Measurements from ENCODE around the gene BICC1. TPM values are rescaled to one million over a fixed set of nuclear protein-coding genes. Genes with fewer than 3 reads are reported as not detected.

The BICC1 gene
- total RNA-seq, 4 donors from 2014 or later, result 9.3 to 20.8 (median 12.5) TPM

- Histone ChIP-seq H3K9me3 (no peaks in the 10 kb centered on the region), H3K4me1 (no peaks in the 10 kb centered on the region), H3K27ac (no peak overlapping the region), H3K27me3 (no peaks in the 10 kb centered on the region), H3K36me3 (no peaks in the 10 kb centered on the region), H3K4me3 (replicated peaks in 1 of 3) (no peak overlapping the region)
- TF ChIP-seq CTCF (IDR thresholded peaks at IDR 0.05) (no peak), POLR2A (IDR thresholded peaks at IDR 0.05) (no peak)
- WGBS, 2 donors, result 92 to 93% methylated on average over 5 of the region's 5 CpGs
- no peak for DNase-seq
- intact Hi-C loops (cut with DNase I), result no loop called here
These were observed 212.1 kb downstream of the BICC1 start for GRCh38 chr10:58724781-58725180.

- H3K4me3 ChIP-seq (replicated peaks in 1 of 3), result no peak overlapping the region
- intact Hi-C loops (cut with DNase I), result no loop called here
These were observed 213.2 kb downstream of the BICC1 start for GRCh38 chr10:58725901-58726300.

GRCh38 chr10:58727633-58728032, 215.0 kb downstream of the BICC1 start:
- Histone ChIP-seq H3K27ac (no peak overlapping the region), H3K27me3 (no peaks in the 10 kb centered on the region), H3K9me3 (no peaks in the 10 kb centered on the region), H3K4me3 (replicated peaks in 1 of 3) (no peak overlapping the region), H3K36me3 (no peaks in the 10 kb centered on the region), H3K4me1 (no peaks in the 10 kb centered on the region)
- TF ChIP-seq CTCF (IDR thresholded peaks at IDR 0.05) (no peak), POLR2A (IDR thresholded peaks at IDR 0.05) (no peak)
- intact Hi-C loops (cut with DNase I), result no loop called here
- no peak for DNase-seq

More at GRCh38 chr10:58725901-58726300, 213.2 kb downstream of the BICC1 start:
- TF ChIP-seq CTCF (IDR thresholded peaks at IDR 0.05) (no peak), POLR2A (IDR thresholded peaks at IDR 0.05) (no peak)
- H3K36me3 ChIP-seq, result no peaks in the 10 kb centered on the region
- no peak for DNase-seq
- no peaks in the 10 kb centered on the region for H3K27me3 ChIP-seq
- H3K4me1 ChIP-seq, result no peaks in the 10 kb centered on the region
- H3K27ac ChIP-seq, result no peak overlapping the region
- H3K9me3 ChIP-seq, result no peaks in the 10 kb centered on the region

GRCh38 chr10:58731276-58731675, 218.6 kb downstream of the BICC1 start:
- Histone ChIP-seq H3K4me3 (replicated peaks in 1 of 3) (no peak overlapping the region), H3K27ac (no peak overlapping the region), H3K27me3 (no peaks in the 10 kb centered on the region), H3K36me3 (no peaks in the 10 kb centered on the region), H3K4me1 (no peaks in the 10 kb centered on the region), H3K9me3 (no peaks in the 10 kb centered on the region)
- no peak for TF ChIP-seq CTCF (IDR thresholded peaks at IDR 0.05)
- no peak for TF ChIP-seq POLR2A (IDR thresholded peaks at IDR 0.05)
- 97 to 98% methylated on average over 3 of the region's 3 CpGs for WGBS, 2 donors
- no peak for DNase-seq
- intact Hi-C loops (cut with DNase I), result no loop called here

DNA sequence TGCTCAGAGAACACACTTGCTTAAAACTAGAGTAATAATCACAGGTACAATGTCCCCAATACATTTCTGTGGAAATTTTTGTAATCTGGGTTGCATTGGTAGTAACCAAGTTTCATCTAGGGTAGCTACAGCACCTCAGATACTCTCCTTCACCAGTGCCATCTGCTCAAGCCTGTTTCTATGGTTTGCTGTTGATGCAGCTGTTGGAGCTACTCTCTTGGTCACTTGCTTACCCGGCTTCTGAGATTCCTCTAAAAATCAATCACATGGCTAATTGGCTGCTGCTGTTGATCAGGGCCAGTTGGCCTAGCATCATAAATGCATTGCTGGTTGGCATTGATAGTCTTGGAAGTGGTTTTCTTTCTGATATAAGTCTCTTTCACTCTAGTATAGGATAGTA, 220.8 kb downstream of the BICC1 start:
- H3K4me3 ChIP-seq (replicated peaks in 1 of 3), result no peak overlapping the region
- 94 to 100% methylated on average over 1 of the region's 1 CpG for WGBS, 2 donors
- H3K4me1 ChIP-seq, result no peaks in the 10 kb centered on the region
- H3K36me3 ChIP-seq, result no peaks in the 10 kb centered on the region
- DNase-seq, result no peak
- intact Hi-C loops (cut with DNase I), result no loop called here
- H3K27me3 ChIP-seq, result no peaks in the 10 kb centered on the region
- no peak for TF ChIP-seq POLR2A (IDR thresholded peaks at IDR 0.05)
- TF ChIP-seq CTCF (IDR thresholded peaks at IDR 0.05), result no peak
- H3K9me3 ChIP-seq, result no peaks in the 10 kb centered on the region
- no peak overlapping the region for H3K27ac ChIP-seq

Measured in thyroid gland (tissue), 4 donors.